ENCODE measurements around the gene LRPPRC.

Gene LRPPRC

DNA sequence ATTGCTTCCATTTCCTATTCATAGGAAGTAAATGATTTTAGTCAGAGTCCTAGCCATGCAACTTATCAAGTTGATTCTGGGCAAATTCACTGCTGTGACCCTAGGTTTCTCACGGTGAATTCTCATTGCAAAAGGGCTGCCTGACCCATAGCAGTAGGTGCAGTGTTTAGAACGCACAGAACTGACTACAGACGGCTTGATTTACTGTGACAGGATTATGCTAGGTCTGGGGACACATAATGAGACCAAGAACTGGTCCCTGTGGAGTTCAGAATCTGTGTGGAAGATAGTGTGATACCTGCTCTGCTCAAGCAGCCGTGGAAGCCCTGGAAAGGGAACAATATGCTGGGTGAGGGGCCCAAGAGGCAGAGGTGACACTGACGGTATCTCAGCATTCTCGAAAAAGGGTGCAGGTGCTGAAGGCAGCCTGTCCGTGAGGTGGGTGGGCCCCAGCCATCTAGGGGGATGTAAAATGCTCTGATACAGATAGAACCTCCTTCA is 110.6 kb downstream of the LRPPRC start:
- Histone ChIP-seq H3K27ac (ENCODE audit: low read length, poor library complexity, severe bottlenecking) (no peak overlapping the region), H3K4me1 (ENCODE audit: control insufficient read depth, insufficient read depth, low read depth, low read length) (no peaks in the 10 kb centered on the region), H3K23ac (ENCODE audit: low read length in 2 of 2) (no peak overlapping the region), H2BK5ac (ENCODE audit: low read depth, low read length, poor library complexity, severe bottlenecking) (no peak overlapping the region), H3K9ac (ENCODE audit: low read length) (no peak overlapping the region), H3K4me3 (ENCODE audit: insufficient read depth in 1 of 2, low read depth in 1 of 2, low read length in 2 of 2) (no peak overlapping the region), H3K14ac (ENCODE audit: low read length in 2 of 2) (no peak overlapping the region), H4K91ac (ENCODE audit: low read length) (no peak overlapping the region), H3K36me3 (ENCODE audit: control insufficient read depth in 1 of 2, insufficient read depth in 2 of 2, low read depth in 1 of 2, low read length in 2 of 2) (peaks cover 29 to 55% of the 10 kb centered on the region in 2 experiments), H2AK5ac (ENCODE audit: low read length, severe bottlenecking) (no peak overlapping the region), H2BK15ac (ENCODE audit: low read depth, poor library complexity, severe bottlenecking) (no peak overlapping the region), H3K9me3 (ENCODE audit: control insufficient read depth, low read length) (no peaks in the 10 kb centered on the region), H4K8ac (ENCODE audit: low read length) (no peak overlapping the region), H2AFZ (ENCODE audit: low read depth, low read length) (no peak overlapping the region), H3K27me3 (ENCODE audit: control insufficient read depth in 1 of 2, insufficient read depth in 1 of 2, low read length in 2 of 2) (no peaks in the 10 kb centered on the region), H3K4ac (ENCODE audit: low read depth in 1 of 2, low read length in 2 of 2) (no peak overlapping the region), H2BK120ac (ENCODE audit: low read depth, low read length) (no peak overlapping the region), H3K18ac (ENCODE audit: low read depth in 1 of 2, low read length in 2 of 2) (no peak overlapping the region), H2BK12ac (ENCODE audit: low read length in 2 of 2) (no peak overlapping the region), H3K4me2 (ENCODE audit: low read length, poor library complexity, severe bottlenecking) (no peak overlapping the region), H3K79me1 (replicated peaks; ENCODE audit: low read length, poor library complexity, severe bottlenecking) (peaks cover 6% of the 10 kb centered on the region)
- 89% methylated on average over 7 of the region's 7 CpGs for WGBS
- no peak for DNase-seq

DNA sequence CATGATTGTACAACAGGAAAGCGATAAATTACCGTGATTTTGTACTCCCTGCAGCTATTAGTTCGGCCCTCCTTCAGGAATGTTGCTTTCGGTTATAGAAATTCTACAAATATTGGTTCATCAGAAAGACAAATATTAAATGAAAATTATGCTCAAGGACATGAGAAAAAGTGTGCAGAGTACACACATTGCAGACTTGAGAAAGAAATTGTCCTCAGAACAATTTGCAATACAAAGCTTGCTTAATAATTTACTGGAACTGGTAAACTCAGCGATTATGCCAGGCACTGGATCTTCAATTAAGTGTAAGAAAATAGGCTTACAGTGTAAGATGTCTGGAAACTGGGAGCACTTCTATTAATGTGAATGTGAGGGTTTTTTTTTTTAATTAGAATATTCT is 111.1 kb downstream of the LRPPRC start:
- H3K4ac ChIP-seq (ENCODE audit: low read depth in 1 of 2, low read length in 2 of 2): no peak overlapping the region
- H4K8ac ChIP-seq (ENCODE audit: low read length): no peak overlapping the region
- no peak overlapping the region for H2BK5ac ChIP-seq (ENCODE audit: low read depth, low read length, poor library complexity, severe bottlenecking)
- H3K9ac ChIP-seq (ENCODE audit: low read length): no peak overlapping the region
- peaks cover 29 to 50% of the 10 kb centered on the region in 2 experiments for H3K36me3 ChIP-seq (ENCODE audit: control insufficient read depth in 1 of 2, insufficient read depth in 2 of 2, low read depth in 1 of 2, low read length in 2 of 2)
- no peak overlapping the region for H2AK5ac ChIP-seq (ENCODE audit: low read length, severe bottlenecking)
- WGBS: 60% methylated on average over 2 of the region's 5 CpGs
- H2BK120ac ChIP-seq (ENCODE audit: low read depth, low read length): no peak overlapping the region
- no peak overlapping the region for H3K27ac ChIP-seq (ENCODE audit: low read length, poor library complexity, severe bottlenecking)
- no peaks in the 10 kb centered on the region for H3K27me3 ChIP-seq (ENCODE audit: control insufficient read depth in 1 of 2, insufficient read depth in 1 of 2, low read length in 2 of 2)
- no peak overlapping the region for H3K4me3 ChIP-seq (ENCODE audit: insufficient read depth in 1 of 2, low read depth in 1 of 2, low read length in 2 of 2)
- no peaks in the 10 kb centered on the region for H3K9me3 ChIP-seq (ENCODE audit: control insufficient read depth, low read length)
- H2BK12ac ChIP-seq (ENCODE audit: low read length in 2 of 2): no peak overlapping the region
- no peak overlapping the region for H3K14ac ChIP-seq (ENCODE audit: low read length in 2 of 2)
- no peaks in the 10 kb centered on the region for H3K4me1 ChIP-seq (ENCODE audit: control insufficient read depth, insufficient read depth, low read depth, low read length)
- H3K79me1 ChIP-seq (replicated peaks; ENCODE audit: low read length, poor library complexity, severe bottlenecking): peaks cover 5% of the 10 kb centered on the region
- no peak for DNase-seq
- H3K23ac ChIP-seq (ENCODE audit: low read length in 2 of 2): no peak overlapping the region
- H2AFZ ChIP-seq (ENCODE audit: low read depth, low read length): no peak overlapping the region
- no peak overlapping the region for H2BK15ac ChIP-seq (ENCODE audit: low read depth, poor library complexity, severe bottlenecking)
- H3K18ac ChIP-seq (ENCODE audit: low read depth in 1 of 2, low read length in 2 of 2): no peak overlapping the region
- H3K4me2 ChIP-seq (ENCODE audit: low read length, poor library complexity, severe bottlenecking): no peak overlapping the region
- no peak overlapping the region for H4K91ac ChIP-seq (ENCODE audit: low read length)

DNA sequence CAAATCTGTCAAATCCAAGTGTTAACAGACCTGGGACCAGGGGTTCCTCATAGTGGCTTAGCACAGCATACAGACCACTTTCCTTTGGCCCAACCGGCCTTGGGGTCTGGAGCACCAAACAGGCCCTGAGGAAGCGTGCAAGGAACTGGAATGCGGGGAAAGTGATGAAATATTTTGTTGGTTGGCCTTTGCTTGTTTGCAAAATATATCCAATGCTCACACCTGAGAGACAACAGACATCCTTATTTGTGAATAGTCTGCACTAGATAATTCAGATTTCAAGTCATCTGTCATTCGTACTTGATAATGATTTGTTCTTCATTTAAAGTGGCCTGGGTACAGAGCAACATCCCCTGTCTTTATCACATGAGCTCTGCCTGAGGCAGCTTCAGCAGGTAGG is 113.5 kb downstream of the LRPPRC start:
- no peak overlapping the region for H2BK120ac ChIP-seq (ENCODE audit: low read depth, low read length)
- no peak overlapping the region for H2BK5ac ChIP-seq (ENCODE audit: low read depth, low read length, poor library complexity, severe bottlenecking)
- H3K18ac ChIP-seq (ENCODE audit: low read depth in 1 of 2, low read length in 2 of 2): no peak overlapping the region
- no peaks in the 10 kb centered on the region for H3K9me3 ChIP-seq (ENCODE audit: control insufficient read depth, low read length)
- H3K4me3 ChIP-seq (ENCODE audit: insufficient read depth in 1 of 2, low read depth in 1 of 2, low read length in 2 of 2): no peak overlapping the region
- H2AK5ac ChIP-seq (ENCODE audit: low read length, severe bottlenecking): no peak overlapping the region
- no peak overlapping the region for H3K4me2 ChIP-seq (ENCODE audit: low read length, poor library complexity, severe bottlenecking)
- H3K9ac ChIP-seq (ENCODE audit: low read length): no peak overlapping the region
- H2BK12ac ChIP-seq (ENCODE audit: low read length in 2 of 2): no peak overlapping the region
- H3K79me1 ChIP-seq (replicated peaks; ENCODE audit: low read length, poor library complexity, severe bottlenecking): peaks cover 2% of the 10 kb centered on the region
- H3K27ac ChIP-seq (ENCODE audit: low read length, poor library complexity, severe bottlenecking): no peak overlapping the region
- no peak overlapping the region for H4K8ac ChIP-seq (ENCODE audit: low read length)
- no peak overlapping the region for H3K14ac ChIP-seq (ENCODE audit: low read length in 2 of 2)
- peaks cover 3% of the 10 kb centered on the region for H3K4me1 ChIP-seq (ENCODE audit: control insufficient read depth, insufficient read depth, low read depth, low read length)
- H3K23ac ChIP-seq (ENCODE audit: low read length in 2 of 2): no peak overlapping the region
- no peaks in the 10 kb centered on the region for H3K27me3 ChIP-seq (ENCODE audit: control insufficient read depth in 1 of 2, insufficient read depth in 1 of 2, low read length in 2 of 2)
- H4K91ac ChIP-seq (ENCODE audit: low read length): no peak overlapping the region
- no peak overlapping the region for H2BK15ac ChIP-seq (ENCODE audit: low read depth, poor library complexity, severe bottlenecking)
- no peak overlapping the region for H3K4ac ChIP-seq (ENCODE audit: low read depth in 1 of 2, low read length in 2 of 2)
- WGBS: 86% methylated on average over 2 of the region's 4 CpGs
- no peak for DNase-seq
- peaks cover 18 to 27% of the 10 kb centered on the region in 2 experiments for H3K36me3 ChIP-seq (ENCODE audit: control insufficient read depth in 1 of 2, insufficient read depth in 2 of 2, low read depth in 1 of 2, low read length in 2 of 2)
- no peak overlapping the region for H2AFZ ChIP-seq (ENCODE audit: low read depth, low read length)

DNA sequence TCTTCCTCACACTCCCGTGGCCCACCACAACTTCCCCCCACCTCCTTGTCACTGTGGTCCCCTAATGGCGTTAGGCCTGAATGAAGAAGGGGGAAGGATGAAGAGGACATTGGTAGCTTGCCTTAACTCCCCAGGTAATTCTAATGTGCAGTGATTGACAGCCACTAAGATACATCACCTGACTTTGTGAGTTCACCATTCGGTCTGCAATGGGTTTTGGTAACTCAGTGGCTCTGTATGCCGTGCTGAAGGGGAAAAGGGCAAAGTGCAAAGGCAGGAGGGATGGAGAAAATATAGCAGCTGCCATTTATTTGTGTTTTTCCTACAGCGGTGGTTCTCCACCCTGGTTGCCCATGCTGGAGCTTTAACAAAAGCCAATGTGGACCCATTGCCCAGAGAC is 114.8 kb downstream of the LRPPRC start:
- Histone ChIP-seq H3K79me1 (replicated peaks; ENCODE audit: low read length, poor library complexity, severe bottlenecking) (no peaks in the 10 kb centered on the region), H3K23ac (ENCODE audit: low read length in 2 of 2) (no peak overlapping the region), H3K18ac (ENCODE audit: low read depth in 1 of 2, low read length in 2 of 2) (peak overlapping the region; percentile 28 to 29), H3K36me3 (ENCODE audit: control insufficient read depth in 1 of 2, insufficient read depth in 2 of 2, low read depth in 1 of 2, low read length in 2 of 2) (peaks cover 10 to 16% of the 10 kb centered on the region in 2 experiments), H2BK12ac (ENCODE audit: low read length in 2 of 2) (no peak overlapping the region), H4K91ac (ENCODE audit: low read length) (no peak overlapping the region), H3K14ac (ENCODE audit: low read length in 2 of 2) (no peak overlapping the region), H3K9ac (ENCODE audit: low read length) (no peak overlapping the region), H2BK5ac (ENCODE audit: low read depth, low read length, poor library complexity, severe bottlenecking) (no peak overlapping the region), H3K27ac (ENCODE audit: low read length, poor library complexity, severe bottlenecking) (no peak overlapping the region), H3K9me3 (ENCODE audit: control insufficient read depth, low read length) (no peaks in the 10 kb centered on the region), H2BK120ac (ENCODE audit: low read depth, low read length) (no peak overlapping the region), H3K4me1 (ENCODE audit: control insufficient read depth, insufficient read depth, low read depth, low read length) (peaks cover 3% of the 10 kb centered on the region), H3K27me3 (ENCODE audit: control insufficient read depth in 1 of 2, insufficient read depth in 1 of 2, low read length in 2 of 2) (peaks cover 0 to 6% of the 10 kb centered on the region in 2 experiments), H2AK5ac (ENCODE audit: low read length, severe bottlenecking) (no peak overlapping the region), H3K4me3 (ENCODE audit: insufficient read depth in 1 of 2, low read depth in 1 of 2, low read length in 2 of 2) (no peak overlapping the region), H4K8ac (ENCODE audit: low read length) (no peak overlapping the region), H3K4ac (ENCODE audit: low read depth in 1 of 2, low read length in 2 of 2) (no peak overlapping the region), H2BK15ac (ENCODE audit: low read depth, poor library complexity, severe bottlenecking) (peak overlapping the region; percentile 13), H3K4me2 (ENCODE audit: low read length, poor library complexity, severe bottlenecking) (no peak overlapping the region), H2AFZ (ENCODE audit: low read depth, low read length) (no peak overlapping the region)
- no peak for DNase-seq
- WGBS: 92% methylated on average over 3 of the region's 5 CpGs
